ENCODE data around the gene FLAD1. TPM values are rescaled to one million over a fixed set of nuclear protein-coding genes. Genes with fewer than 3 reads are reported as not detected.
A peak's percentile ranks its signal among the peaks of the same experiment; 100 is the strongest.

Gene FLAD1
- total and polyA plus RNA-seq, 12 donors: 21.6 to 65.5 (median 30.8) TPM

DNA sequence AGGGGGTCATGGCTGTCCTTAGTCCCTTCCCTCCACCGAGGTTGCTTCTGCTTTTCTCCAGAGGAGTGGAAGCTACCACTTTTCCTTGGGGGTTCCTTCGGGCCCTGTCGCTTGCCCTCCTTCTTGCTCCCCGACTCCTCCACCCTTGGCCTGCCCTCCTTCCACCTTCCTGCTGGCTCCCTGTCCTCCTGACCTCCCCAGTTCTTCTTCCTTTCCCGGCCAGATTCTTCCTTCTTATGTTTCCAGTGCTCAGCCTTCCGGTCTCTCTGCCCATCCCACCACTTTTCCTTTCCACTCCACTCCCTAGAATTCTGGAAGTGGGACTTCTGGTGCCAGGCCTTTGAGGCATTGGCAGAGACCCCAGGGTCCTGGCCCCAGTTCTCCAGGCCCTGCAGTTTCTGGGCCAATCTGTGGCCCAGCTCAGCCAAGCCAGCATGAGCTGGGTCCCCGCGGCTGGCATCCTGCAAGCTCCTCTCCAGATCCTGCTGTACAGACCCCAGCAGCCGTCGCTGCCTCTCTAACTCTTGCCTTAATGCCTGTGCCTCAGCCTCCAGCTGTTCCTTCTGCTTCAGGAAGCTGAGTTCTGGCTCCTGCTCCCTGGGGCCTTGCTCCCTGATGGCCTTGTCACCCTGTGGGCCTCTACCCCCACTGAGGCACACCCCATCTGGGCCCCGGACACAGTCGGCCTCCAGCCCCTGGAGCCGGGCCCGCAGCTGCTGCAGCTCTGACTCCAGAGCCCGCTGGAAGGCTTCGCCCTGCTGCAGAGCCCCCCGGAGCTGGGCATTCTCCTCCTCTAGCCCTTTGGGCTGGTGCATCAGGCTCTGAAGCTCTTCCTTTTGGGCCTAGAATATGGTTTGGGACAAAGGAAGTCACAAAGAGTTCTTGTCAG lies 36.9 kb upstream of the FLAD1 start:
- Histone ChIP-seq H3K27ac (no peak overlapping the region), H3K4me3 (no peak overlapping the region), H3K36me3 (replicated peaks in 1 of 2) (peaks cover 0 to 47% of the 10 kb centered on the region in 2 donors), H3K27me3 (no peaks in the 10 kb centered on the region), H3K4me1 (replicated peaks in 1 of 2) (peaks cover 29 to 46% of the 10 kb centered on the region in 2 donors), H3K9me3 (replicated peaks in 1 of 3) (no peaks in the 10 kb centered on the region)
- no peak for DNase-seq
- intact Hi-C loops (cut with DNase I): no loop called here
- TF ChIP-seq, protein P1, sequence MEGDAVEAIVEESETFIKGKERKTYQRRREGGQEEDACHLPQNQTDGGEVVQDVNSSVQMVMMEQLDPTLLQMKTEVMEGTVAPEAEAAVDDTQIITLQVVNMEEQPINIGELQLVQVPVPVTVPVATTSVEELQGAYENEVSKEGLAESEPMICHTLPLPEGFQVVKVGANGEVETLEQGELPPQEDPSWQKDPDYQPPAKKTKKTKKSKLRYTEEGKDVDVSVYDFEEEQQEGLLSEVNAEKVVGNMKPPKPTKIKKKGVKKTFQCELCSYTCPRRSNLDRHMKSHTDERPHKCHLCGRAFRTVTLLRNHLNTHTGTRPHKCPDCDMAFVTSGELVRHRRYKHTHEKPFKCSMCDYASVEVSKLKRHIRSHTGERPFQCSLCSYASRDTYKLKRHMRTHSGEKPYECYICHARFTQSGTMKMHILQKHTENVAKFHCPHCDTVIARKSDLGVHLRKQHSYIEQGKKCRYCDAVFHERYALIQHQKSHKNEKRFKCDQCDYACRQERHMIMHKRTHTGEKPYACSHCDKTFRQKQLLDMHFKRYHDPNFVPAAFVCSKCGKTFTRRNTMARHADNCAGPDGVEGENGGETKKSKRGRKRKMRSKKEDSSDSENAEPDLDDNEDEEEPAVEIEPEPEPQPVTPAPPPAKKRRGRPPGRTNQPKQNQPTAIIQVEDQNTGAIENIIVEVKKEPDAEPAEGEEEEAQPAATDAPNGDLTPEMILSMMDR (IDR thresholded peaks at IDR 0.05): no peak
- TF ChIP-seq POLR2A (IDR thresholded peaks at IDR 0.05): no peak
- 79 to 82% (median 80%) methylated on average over 11 to 17 of the region's 17 CpGs for WGBS, 4 donors

DNA sequence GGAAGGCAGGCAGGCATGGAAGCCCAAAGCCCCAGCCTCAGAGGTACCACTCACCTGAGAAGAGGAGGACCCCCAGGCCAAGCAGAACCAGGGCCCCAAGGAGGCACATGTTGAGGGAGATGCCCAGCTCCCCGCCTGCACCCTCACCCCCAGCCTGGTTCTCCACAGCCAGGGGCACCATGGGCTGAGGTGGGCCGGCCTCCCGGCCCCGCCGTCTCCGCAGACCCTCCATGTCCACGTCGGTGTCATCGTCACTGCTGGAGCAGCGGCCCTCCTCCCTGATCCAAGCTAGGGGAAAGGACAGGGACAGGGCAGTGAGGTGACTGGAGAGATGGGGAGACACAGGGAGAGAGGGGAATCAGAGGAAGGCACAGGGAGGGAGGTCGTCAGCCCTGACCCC lies 35.1 kb upstream of the FLAD1 start:
- Histone ChIP-seq H3K9me3 (replicated peaks in 1 of 3) (no peaks in the 10 kb centered on the region), H3K27me3 (no peaks in the 10 kb centered on the region), H3K4me3 (no peak overlapping the region), H3K36me3 (replicated peaks in 1 of 2) (peaks cover 0 to 47% of the 10 kb centered on the region in 2 donors), H3K4me1 (replicated peaks in 1 of 2) (peaks cover 25 to 46% of the 10 kb centered on the region in 2 donors), H3K27ac (no peak overlapping the region)
- no peak for DNase-seq
- 94 to 97% (median 96%) methylated on average over 5 to 11 of the region's 11 CpGs for WGBS, 4 donors
- TF ChIP-seq, protein P1 (IDR thresholded peaks at IDR 0.05): no peak
- no peak for TF ChIP-seq POLR2A (IDR thresholded peaks at IDR 0.05)
- intact Hi-C loops (cut with DNase I): no loop called here

DNA sequence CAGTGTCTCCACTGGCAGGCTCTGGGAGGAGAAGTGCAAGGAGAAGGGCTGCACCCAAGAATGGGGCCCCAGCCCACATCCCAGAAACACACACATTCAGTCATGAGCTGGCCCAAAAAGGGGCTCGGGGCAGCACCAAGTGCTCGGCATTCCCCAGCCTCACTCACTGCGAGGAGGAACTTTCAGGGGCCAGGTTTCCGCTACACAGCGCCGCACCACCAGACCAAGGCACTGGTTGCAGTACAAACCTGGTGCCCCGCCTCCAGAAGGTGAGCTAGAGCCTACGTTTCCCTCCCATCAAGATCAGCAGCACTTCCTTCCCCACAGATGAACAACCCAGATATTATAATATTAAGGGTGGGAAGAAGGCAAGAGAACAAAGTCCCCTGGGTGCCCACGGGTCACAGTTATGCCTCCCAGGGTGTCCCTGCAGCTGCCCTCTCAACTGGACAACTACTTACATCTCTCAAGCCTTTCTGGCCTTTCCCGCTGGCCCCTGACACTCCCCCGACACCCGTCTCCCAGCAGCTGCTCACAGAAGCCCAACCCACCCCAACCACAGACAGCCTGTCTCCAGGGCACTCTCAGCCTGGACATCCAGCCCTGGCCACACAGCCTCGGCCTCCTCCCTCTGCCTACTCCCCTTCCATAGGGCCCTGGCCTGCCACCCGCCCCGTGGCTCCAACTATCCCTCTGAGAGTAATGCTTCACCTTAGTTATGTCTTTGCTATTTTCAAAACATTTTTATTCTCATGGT lies 31.1 kb upstream of the FLAD1 start:
- Histone ChIP-seq H3K27ac (peak overlapping the region; percentile 13 to 84 (median 62)), H3K9me3 (replicated peaks in 1 of 3) (no peaks in the 10 kb centered on the region), H3K4me1 (replicated peaks in 1 of 2) (peaks cover 41 to 58% of the 10 kb centered on the region in 2 donors), H3K36me3 (replicated peaks in 1 of 2) (peaks cover 0 to 29% of the 10 kb centered on the region in 2 donors), H3K4me3 (no peak overlapping the region), H3K27me3 (no peaks in the 10 kb centered on the region)
- intact Hi-C loops (cut with DNase I): no loop called here
- 61 to 69% (median 65%) methylated on average over 13 to 15 of the region's 15 CpGs for WGBS, 4 donors
- TF ChIP-seq POLR2A (IDR thresholded peaks at IDR 0.05): no peak
- TF ChIP-seq, protein P1 (IDR thresholded peaks at IDR 0.05): no peak
- DNase-seq: peak in 4 of 7 donors; percentile 37 to 78 (median 44)

DNA sequence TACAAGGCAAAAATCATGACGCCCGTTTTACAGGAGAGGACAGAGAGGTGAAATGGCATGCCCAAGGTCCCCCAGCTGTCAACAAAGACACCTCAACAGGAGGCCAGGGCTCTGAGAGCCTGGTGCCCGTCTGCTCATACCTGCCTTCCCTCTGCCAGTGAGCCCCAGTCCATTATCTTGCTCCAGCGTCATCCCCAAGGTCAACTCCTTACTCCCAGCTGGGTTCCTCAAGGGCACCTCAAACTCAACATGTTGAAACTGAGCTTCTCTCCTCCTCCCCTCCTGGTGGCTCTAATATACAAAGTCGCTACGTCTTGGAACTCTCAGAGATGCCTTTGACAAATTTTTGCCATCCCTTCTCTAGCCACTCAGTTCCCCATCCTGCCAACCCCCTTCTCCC lies 30.5 kb upstream of the FLAD1 start:
- Histone ChIP-seq H3K9me3 (replicated peaks in 1 of 3) (no peaks in the 10 kb centered on the region), H3K36me3 (replicated peaks in 1 of 2) (peaks cover 0 to 25% of the 10 kb centered on the region in 2 donors), H3K27me3 (no peaks in the 10 kb centered on the region), H3K27ac (peak overlapping the region; percentile 13 to 84 (median 62)), H3K4me3 (peak overlapping the region in 1 of 4 donors; percentile 5), H3K4me1 (replicated peaks in 1 of 2) (peaks cover 41 to 59% of the 10 kb centered on the region in 2 donors)
- intact Hi-C loops (cut with DNase I): no loop called here
- TF ChIP-seq, protein P1 (IDR thresholded peaks at IDR 0.05): no peak
- no peak for TF ChIP-seq POLR2A (IDR thresholded peaks at IDR 0.05)
- WGBS, 4 donors: 37 to 54% (median 46%) methylated on average over 6 of the region's 6 CpGs
- peak in 6 of 7 donors; percentile 68 to 78 (median 75) for DNase-seq

Data from adrenal gland (tissue), 12 donors.